ENCODE results near the gene SPTLC2. TPM values are rescaled to one million over a fixed set of nuclear protein-coding genes. Genes with fewer than 3 reads are reported as not detected.

The SPTLC2 gene
- total RNA-seq, 1 experiment from 2014 or later, result 32.6 TPM

DNA sequence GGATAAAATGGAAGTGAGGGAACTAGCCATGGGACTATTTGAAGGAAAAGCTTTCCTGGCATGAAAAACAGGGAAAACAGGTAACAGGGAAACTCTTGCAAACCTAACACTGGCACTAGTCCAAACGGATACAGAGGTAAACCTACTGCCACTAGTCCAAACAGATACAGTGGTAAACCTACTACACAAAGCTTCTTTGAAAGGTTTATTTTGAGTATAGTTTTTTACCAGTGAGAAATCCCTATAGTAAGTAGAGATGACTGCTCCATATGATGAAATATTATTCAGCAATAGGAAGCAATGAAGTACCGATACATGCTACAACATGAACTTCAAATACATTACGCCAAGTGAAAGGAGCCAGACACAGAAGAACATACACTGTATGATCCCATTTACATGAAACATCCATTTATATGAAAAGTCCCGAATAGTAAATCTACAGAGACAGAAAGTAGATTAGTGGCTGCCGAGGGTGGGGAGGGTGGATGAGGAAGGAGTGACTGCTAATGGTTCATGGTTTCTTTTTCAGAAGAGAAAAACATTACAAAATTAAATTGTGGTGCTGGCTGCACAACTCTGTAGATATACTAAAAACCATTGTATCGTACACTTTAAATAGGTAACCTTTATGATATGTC, 25.5 kb downstream of the SPTLC2 start:
- Histone ChIP-seq H3K23me2 (ENCODE audit: insufficient read length, low read depth, low read length, poor library complexity, severe bottlenecking) (no peaks in the 10 kb centered on the region), H3K4me1 (ENCODE audit: insufficient read depth, low read length) (no peaks in the 10 kb centered on the region), H3K18ac (ENCODE audit: insufficient read length, low read depth, low read length) (no peak overlapping the region), H3K79me1 (ENCODE audit: insufficient read depth, low read depth, low read length, poor library complexity, severe bottlenecking) (peaks cover 5% of the 10 kb centered on the region), H2AK5ac (ENCODE audit: insufficient read length, low read length) (no peak overlapping the region), H4K5ac (ENCODE audit: insufficient read length, low read depth, low read length) (no peak overlapping the region), H3K9me3 (ENCODE audit: control insufficient read depth, low read depth, low read length) (no peaks in the 10 kb centered on the region), H2BK15ac (ENCODE audit: low read depth, low read length) (no peak overlapping the region), H3T11ph (ENCODE audit: low read length) (no peak overlapping the region), H4K8ac (replicated peaks; ENCODE audit: insufficient read length, low read depth, low read length) (no peak overlapping the region), H3K9ac (ENCODE audit: extremely low read depth, insufficient read length, low read length) (no peak overlapping the region), H3K4me2 (ENCODE audit: insufficient read depth, insufficient read length, low read length) (no peak overlapping the region), H3K56ac (ENCODE audit: insufficient read length, low read depth, low read length) (no peak overlapping the region), H2BK5ac (ENCODE audit: insufficient read length, low read length) (no peak overlapping the region), H4K91ac (ENCODE audit: insufficient read length, low read depth, low read length) (no peak overlapping the region), H2BK12ac (ENCODE audit: insufficient read length, low read depth, low read length) (no peak overlapping the region), H2BK120ac (ENCODE audit: low read depth, low read length, poor library complexity, severe bottlenecking) (no peak overlapping the region), H3K23ac (ENCODE audit: insufficient read length, low read depth, low read length) (no peak overlapping the region), H3K14ac (ENCODE audit: insufficient read depth, low read length) (no peak overlapping the region), H3K4ac (ENCODE audit: low read depth, low read length) (no peak overlapping the region), H2AFZ (ENCODE audit: low read length) (no peak overlapping the region), H4K20me1 (ENCODE audit: control insufficient read depth, insufficient read depth, insufficient read length) (no peaks in the 10 kb centered on the region), H2BK20ac (ENCODE audit: low read depth, low read length, poor library complexity, severe bottlenecking) (no peak overlapping the region), H3K79me2 (ENCODE audit: insufficient read depth, low read length) (no peaks in the 10 kb centered on the region; the same call in 1 of the 2 replicates), H3K27me3 (ENCODE audit: insufficient read depth, low read length) (no peaks in the 10 kb centered on the region), H3K27ac (ENCODE audit: insufficient read length, low read depth, low read length) (no peak overlapping the region)
- WGBS (ENCODE audit: extremely low coverage, insufficient read length, low lambda C conversion rate), result no CpG with 5 or more reads among the region's 6 CpGs
- H3K27ac Mint-ChIP-seq, result no peak overlapping the region
- H3K9me3 Mint-ChIP-seq, result no peaks in the 10 kb centered on the region
- no peak for DNase-seq
- TF ChIP-seq CTCF (conservative IDR thresholded peaks at IDR 0.05), result no peak
- H3K36me3 Mint-ChIP-seq (ENCODE audit: insufficient read depth in 1 of 3, low read depth in 3 of 3), result peaks cover 10 to 23% (median 21%) of the 10 kb centered on the region in 3 experiments; a peak in 6 of 7 replicates
- H3K27me3 Mint-ChIP-seq (ENCODE audit: low read depth), result no peaks in the 10 kb centered on the region
- H3K4me1 Mint-ChIP-seq, result peaks cover 7 to 9% of the 10 kb centered on the region in 2 experiments
- no peak overlapping the region for H3K4me3 Mint-ChIP-seq
